Panc1 (cell line): ENCODE data around the gene MOV10. TPM values are rescaled to one million over a fixed set of nuclear protein-coding genes. Genes with fewer than 3 reads are reported as not detected.

ENCODE experiments used
- ATAC-seq: fragments of 200-7000 bp; cut with Tn5 transposase; 2 replicates; pipeline ENCODE4 v1.9.1; 2020; ENCODE audit warnings: mild to moderate bottlenecking, moderate library complexity
- BruUV-seq: library from RNA; stranded (reverse); fragments of 400-500 nt; replicated peaks from 2 replicates; lab custom pipeline; 2021; lab: Mats Ljungman, UMichigan
- CTCF ChIA-PET: fragments of 300-600 bp; sonication (Branson Sonifier 250); formaldehyde crosslinking; loops from one replicate; lab custom pipeline; 2022; ENCODE audit warnings: antibody characterized with exemption; lab: Charles Lee
- POLR2A ChIA-PET: fragments of 300-600 bp; sonication (Branson Sonifier 250); formaldehyde crosslinking; loops from one replicate; lab custom pipeline; 2022; ENCODE audit warnings: antibody characterized with exemption; lab: Charles Lee
- DNase-seq: peaks from one replicate; pipeline ENCODE4 v3.0.0-alpha.2; 2010; ENCODE audit warnings: low read depth, low spot score
- H3K27ac ChIP-seq: 2 replicates; pipeline ENCODE4 v1.5.1; 2011; ENCODE audit warnings: mild to moderate bottlenecking, low read length, inconsistent platforms
- H3K27me3 ChIP-seq: fragments of 200-500 bp; sonication (Bioruptor generic); 2 replicates; pipeline ENCODE4 v1.6.0; 2014; ENCODE audit warnings: low read length, inconsistent platforms; ENCODE audit not compliant: control insufficient read depth, insufficient read depth
- H3K36me3 ChIP-seq: fragments of 200-500 bp; sonication (Bioruptor generic); 2 replicates; pipeline ENCODE4 v1.5.1; 2014; ENCODE audit warnings: inconsistent platforms, mild to moderate bottlenecking, low read length, moderate library complexity; ENCODE audit not compliant: control insufficient read depth, insufficient read depth
- H3K4me1 ChIP-seq: 2 replicates; pipeline ENCODE4 v1.5.1; 2011; ENCODE audit warnings: inconsistent platforms, mild to moderate bottlenecking, low read length, moderate library complexity; ENCODE audit not compliant: control insufficient read depth, insufficient read depth
- H3K4me3 ChIP-seq, 2 experiments: 2 replicates each; pipeline ENCODE4 v1.5.1; 2011 to 2012; ENCODE audit warnings: low read depth in 2 of 2, low read length in 2 of 2, mild to moderate bottlenecking in 2 of 2, inconsistent platforms in 1 of 2, moderate library complexity in 1 of 2
- H3K9me3 ChIP-seq: fragments of 200-500 bp; sonication (Bioruptor generic); 2 replicates; pipeline ENCODE4 v1.5.1; 2014; ENCODE audit warnings: low read depth, mild to moderate bottlenecking, inconsistent platforms, low read length, moderate library complexity; ENCODE audit not compliant: control insufficient read depth, insufficient read depth
- POLR2AphosphoS5 ChIP-seq: IDR thresholded peaks from 2 replicates; pipeline ENCODE4 v1.6.1; 2012; ENCODE audit warnings: mild to moderate bottlenecking, low read depth, low read length, moderate library complexity
- SIN3A ChIP-seq: IDR thresholded peaks from 2 replicates; pipeline ENCODE4 v1.6.1; 2012; ENCODE audit warnings: low read depth, mild to moderate bottlenecking, low read length, moderate library complexity, borderline replicate concordance; ENCODE audit not compliant: insufficient read depth
- TCF7L2 ChIP-seq: IDR thresholded peaks from 2 replicates; pipeline ENCODE4 v1.6.1; 2011; ENCODE audit warnings: mild to moderate bottlenecking, low read depth, low read length, inconsistent platforms
- in situ Hi-C: cut with HindIII; loops from 2 replicates; pipeline ENCODE4 v1.10.0; 2016; ENCODE audit warnings: low sequenced_read_pairs, low pct_unique_long_range_greater_than_20kb
- intact Hi-C: fragments of 100-400 bp; cut with micrococcal nuclease; formaldehyde crosslinking; loops from one replicate; pipeline ENCODE4 v1.10.0; 2022; ENCODE audit not compliant: unreplicated experiment
- total RNA-seq: library from RNA; stranded (reverse); gene quantifications from one replicate; pipeline ENCODE4 v1.2.1, GENCODE V29; 2021; ENCODE audit not compliant: unreplicated experiment
- TF ChIP-seq, protein P1 (sequence below): fragments of 450-650 bp; IDR thresholded peaks from 2 replicates; pipeline ENCODE4 v1.5.1; 2017; ENCODE audit warnings: mild to moderate bottlenecking
- TF ChIP-seq, protein P2 (sequence below), 2 experiments: IDR thresholded peaks; 2 replicates each; pipeline ENCODE4 v1.6.1; 2011 to 2012; ENCODE audit warnings: low read depth in 2 of 2, control low read depth in 1 of 2, low read length in 1 of 2, mild to moderate bottlenecking in 1 of 2, moderate library complexity in 1 of 2; ENCODE audit not compliant: insufficient read depth in 1 of 2

Gene MOV10
- total RNA-seq, 1 experiment from 2014 or later = 106 TPM

DNA sequence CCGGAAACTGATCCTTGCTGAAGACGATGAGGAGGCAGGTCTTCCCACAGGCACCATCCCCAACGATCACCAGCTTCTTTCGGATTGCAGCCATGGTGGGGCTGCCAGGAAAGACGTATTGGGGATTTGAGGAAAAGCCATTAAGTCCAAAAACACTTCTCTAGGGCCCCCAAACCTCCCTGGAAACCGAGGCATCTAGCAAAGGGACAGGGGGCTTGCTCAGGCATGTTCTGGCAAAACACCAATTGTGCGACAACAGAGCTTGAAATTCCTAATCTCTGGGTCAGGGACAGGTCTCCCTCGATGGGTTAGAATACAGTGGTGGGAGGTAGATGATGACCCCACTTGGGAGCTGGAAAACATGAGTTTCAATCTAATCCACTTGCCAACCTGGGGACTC, 29.2 kb downstream of the MOV10 start:
- ChIA-PET CTCF (no interaction called here), POLR2A (no interaction called here)
- DNase-seq (no peak), ATAC-seq (no peak)
- no peak overlapping the region for H3K4me3 ChIP-seq
- no peaks in the 10 kb centered on the region for H3K9me3 ChIP-seq
- H3K27me3 ChIP-seq = no peaks in the 10 kb centered on the region
- H3K4me1 ChIP-seq = peaks cover 56% of the 10 kb centered on the region
- in situ Hi-C loops (no loop called here), intact Hi-C loops (no loop called here)
- no TSS peak for BruUV-seq
- TF ChIP-seq SIN3A = no peak
- TF ChIP-seq, protein P1, sequence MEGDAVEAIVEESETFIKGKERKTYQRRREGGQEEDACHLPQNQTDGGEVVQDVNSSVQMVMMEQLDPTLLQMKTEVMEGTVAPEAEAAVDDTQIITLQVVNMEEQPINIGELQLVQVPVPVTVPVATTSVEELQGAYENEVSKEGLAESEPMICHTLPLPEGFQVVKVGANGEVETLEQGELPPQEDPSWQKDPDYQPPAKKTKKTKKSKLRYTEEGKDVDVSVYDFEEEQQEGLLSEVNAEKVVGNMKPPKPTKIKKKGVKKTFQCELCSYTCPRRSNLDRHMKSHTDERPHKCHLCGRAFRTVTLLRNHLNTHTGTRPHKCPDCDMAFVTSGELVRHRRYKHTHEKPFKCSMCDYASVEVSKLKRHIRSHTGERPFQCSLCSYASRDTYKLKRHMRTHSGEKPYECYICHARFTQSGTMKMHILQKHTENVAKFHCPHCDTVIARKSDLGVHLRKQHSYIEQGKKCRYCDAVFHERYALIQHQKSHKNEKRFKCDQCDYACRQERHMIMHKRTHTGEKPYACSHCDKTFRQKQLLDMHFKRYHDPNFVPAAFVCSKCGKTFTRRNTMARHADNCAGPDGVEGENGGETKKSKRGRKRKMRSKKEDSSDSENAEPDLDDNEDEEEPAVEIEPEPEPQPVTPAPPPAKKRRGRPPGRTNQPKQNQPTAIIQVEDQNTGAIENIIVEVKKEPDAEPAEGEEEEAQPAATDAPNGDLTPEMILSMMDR = no peak
- TF ChIP-seq, protein P2, sequence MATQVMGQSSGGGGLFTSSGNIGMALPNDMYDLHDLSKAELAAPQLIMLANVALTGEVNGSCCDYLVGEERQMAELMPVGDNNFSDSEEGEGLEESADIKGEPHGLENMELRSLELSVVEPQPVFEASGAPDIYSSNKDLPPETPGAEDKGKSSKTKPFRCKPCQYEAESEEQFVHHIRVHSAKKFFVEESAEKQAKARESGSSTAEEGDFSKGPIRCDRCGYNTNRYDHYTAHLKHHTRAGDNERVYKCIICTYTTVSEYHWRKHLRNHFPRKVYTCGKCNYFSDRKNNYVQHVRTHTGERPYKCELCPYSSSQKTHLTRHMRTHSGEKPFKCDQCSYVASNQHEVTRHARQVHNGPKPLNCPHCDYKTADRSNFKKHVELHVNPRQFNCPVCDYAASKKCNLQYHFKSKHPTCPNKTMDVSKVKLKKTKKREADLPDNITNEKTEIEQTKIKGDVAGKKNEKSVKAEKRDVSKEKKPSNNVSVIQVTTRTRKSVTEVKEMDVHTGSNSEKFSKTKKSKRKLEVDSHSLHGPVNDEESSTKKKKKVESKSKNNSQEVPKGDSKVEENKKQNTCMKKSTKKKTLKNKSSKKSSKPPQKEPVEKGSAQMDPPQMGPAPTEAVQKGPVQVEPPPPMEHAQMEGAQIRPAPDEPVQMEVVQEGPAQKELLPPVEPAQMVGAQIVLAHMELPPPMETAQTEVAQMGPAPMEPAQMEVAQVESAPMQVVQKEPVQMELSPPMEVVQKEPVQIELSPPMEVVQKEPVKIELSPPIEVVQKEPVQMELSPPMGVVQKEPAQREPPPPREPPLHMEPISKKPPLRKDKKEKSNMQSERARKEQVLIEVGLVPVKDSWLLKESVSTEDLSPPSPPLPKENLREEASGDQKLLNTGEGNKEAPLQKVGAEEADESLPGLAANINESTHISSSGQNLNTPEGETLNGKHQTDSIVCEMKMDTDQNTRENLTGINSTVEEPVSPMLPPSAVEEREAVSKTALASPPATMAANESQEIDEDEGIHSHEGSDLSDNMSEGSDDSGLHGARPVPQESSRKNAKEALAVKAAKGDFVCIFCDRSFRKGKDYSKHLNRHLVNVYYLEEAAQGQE (IDR thresholded peaks at IDR 0.05; ENCODE audit: insufficient read depth in 1 of 2, low read depth in 2 of 2, low read length in 1 of 2) = no peak
- no peak for TF ChIP-seq TCF7L2
- TF ChIP-seq POLR2AphosphoS5 = no peak; the same call in 1 of the 2 replicates
- peak overlapping the region; percentile 71; the same call in 1 of the 2 replicates for H3K27ac ChIP-seq
- H3K36me3 ChIP-seq = peaks cover 2% of the 10 kb centered on the region

DNA sequence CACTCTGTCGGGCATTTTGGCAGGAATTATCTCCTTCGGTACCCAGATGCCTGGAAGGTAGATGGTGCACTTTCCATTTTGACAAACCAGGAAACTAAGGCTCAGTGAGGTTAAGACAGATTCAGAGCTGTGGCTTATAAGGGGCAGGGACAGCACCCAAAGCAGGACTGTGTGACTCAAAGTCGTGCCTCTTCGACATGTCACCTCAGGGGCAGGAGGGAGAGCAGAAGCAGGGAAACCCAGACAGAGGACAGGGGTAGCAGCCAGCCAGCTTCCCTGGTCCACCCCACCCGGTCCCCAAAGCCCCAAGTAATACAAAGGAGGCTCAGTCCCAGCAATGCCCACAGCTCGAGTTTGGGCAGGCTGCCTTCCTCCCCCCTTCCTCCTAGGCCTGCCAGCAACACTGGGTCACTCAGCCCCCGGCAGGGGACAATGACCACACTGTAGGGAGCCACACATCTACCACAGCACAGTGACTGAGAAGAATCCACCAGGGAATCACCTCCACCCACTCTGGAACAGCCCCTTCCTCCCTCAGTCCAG, 30.0 kb downstream of the MOV10 start:
- DNase-seq (no peak), ATAC-seq (no peak)
- peak overlapping the region; percentile 76 to 77 for H3K4me3 ChIP-seq
- in situ Hi-C loops (no loop called here), intact Hi-C loops (no loop called here)
- ChIA-PET POLR2A (interaction anchor here (0.5 kb wide), 1 partner anchor 62 kb away, joined by 3 read pairs; no protein-coding TSS in a partner anchor), CTCF (interaction anchor here (0.7 kb wide), 1 partner anchor 9 kb away, joined by 5 read pairs; no protein-coding TSS in a partner anchor)
- peak overlapping the region; percentile 71 for H3K27ac ChIP-seq
- peaks cover 2% of the 10 kb centered on the region for H3K36me3 ChIP-seq
- BruUV-seq = no TSS peak
- no peaks in the 10 kb centered on the region for H3K27me3 ChIP-seq
- H3K4me1 ChIP-seq = peaks cover 53% of the 10 kb centered on the region
- TF ChIP-seq SIN3A (no peak), TCF7L2 (no peak), POLR2AphosphoS5 (no peak)
- TF ChIP-seq, protein P1 = no peak
- TF ChIP-seq, protein P2 (IDR thresholded peaks at IDR 0.05; ENCODE audit: insufficient read depth in 1 of 2, low read depth in 2 of 2, low read length in 1 of 2) = no peak
- H3K9me3 ChIP-seq = no peaks in the 10 kb centered on the region
